Lower leg skin (tissue), 3 donors: Measurements from ENCODE around the gene MYO3B.

Source experiments
- CTCF ChIP-seq, 3 donors: fragments of 450-650 bp; IDR thresholded peaks; one replicate each; pipeline ENCODE4 v1.5.1; 2016; ENCODE audit warnings: antibody characterized with exemption in 3 of 3, mild to moderate bottlenecking in 3 of 3, moderate library complexity in 2 of 3
- POLR2A ChIP-seq, 2 donors: fragments of 450-650 bp; IDR thresholded peaks; one replicate each; pipeline ENCODE4 v1.6.1; 2016 to 2017; ENCODE audit warnings: antibody characterized with exemption in 2 of 2, mild to moderate bottlenecking in 1 of 2, moderate library complexity in 1 of 2

GRCh38 chr2:170339322-170339721 is 161.4 kb downstream of the MYO3B start:
- TF ChIP-seq CTCF (IDR thresholded peaks at IDR 0.05) (no peak), POLR2A (IDR thresholded peaks at IDR 0.05) (no peak)
